Hematopoietic multipotent progenitor cell treated with erythropoietin and hydrocortisone succinate and interleukin-3 and kit ligand, for 8 days (in vitro differentiated cells): ENCODE measurements around the gene ZIC5.

Experiments
- DNase-seq: peaks from one replicate; pipeline ENCODE4 v3.0.0-alpha.2; 2015

The ZIC5 gene

DNA sequence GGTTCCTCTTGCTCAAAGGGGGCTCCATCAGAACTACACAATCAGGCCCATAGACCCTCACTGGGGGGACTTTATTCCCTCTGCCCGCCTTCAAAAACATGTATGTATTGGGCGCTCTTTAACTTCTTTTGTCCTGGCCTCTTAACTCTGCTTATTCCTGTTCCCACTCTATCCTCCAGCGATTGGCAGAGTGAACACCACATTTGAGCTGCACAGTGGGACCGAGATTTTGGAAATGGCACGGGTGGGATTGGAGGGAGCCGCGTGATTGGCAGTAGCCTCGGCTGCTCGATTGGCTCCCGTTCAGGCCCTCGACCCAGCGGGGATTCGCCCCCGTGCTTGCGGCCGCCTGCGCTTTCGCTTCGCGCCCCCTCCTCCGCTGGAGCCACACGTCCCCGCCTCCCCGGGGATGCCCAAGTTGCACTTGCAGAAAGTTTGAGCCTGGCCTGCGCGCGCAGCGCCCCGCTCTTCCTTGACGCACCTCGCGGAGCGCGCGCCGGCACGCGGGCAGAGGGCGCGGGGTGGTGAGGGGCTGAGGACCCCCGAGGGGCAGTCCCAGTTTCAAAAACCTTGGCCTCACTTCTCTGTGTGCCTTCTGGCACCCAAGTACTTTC lies at the start of gene ZIC5:
Gene ZIC5 (minus strand): TSS at position 192 of the 614 bp plus-strand sequence. CDS start 164 bp downstream, at position 28.
- DNase-seq, result no peak

DNA sequence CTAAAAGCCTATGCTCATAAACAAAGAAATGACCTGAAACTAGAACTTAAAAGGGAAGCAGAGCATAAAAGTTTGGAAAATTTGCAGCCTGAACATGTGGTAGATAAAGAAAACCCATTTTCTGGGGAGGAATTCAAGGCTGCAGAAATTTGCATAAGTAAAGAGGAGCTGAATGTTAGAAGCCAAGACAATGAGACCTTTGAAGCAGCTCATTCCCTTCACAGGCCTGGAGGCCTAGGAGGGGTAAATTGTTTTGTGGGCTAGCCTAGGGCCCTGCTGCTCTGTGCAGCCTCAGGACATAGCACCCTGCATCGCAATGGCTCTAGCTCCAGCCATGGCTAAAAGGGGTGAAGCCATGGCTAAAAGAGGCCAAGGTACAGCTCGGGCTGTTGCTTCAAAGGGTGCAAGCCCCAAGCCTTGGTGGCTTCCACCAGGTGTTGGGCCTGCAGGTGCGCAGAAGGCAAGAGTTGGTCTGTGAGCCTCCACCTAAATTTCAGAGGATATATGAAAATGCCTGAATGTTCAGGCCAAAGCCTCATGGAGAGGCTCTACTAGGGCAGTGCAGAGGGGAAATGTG lies 48.3 kb upstream of the ZIC5 start:
- no peak for DNase-seq

DNA sequence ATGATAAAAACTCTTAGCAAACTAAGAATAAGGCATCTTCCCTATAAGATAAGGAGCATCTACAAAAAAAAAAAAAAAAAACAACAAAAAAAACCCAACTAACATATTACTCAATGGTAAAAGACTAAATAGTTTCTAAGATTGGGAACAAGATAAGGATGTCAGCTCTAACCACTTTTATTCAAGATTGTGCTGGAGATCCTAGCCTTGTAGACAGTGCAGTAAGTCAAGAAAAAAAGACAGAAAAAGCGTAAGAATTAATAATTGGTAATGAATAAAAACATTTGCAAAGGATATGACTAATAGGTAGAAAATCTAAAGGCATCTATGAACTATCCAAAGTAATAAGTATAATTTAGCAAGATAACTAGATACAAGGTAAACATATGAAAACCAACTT lies 43.1 kb upstream of the ZIC5 start:
- DNase-seq, result no peak

DNA sequence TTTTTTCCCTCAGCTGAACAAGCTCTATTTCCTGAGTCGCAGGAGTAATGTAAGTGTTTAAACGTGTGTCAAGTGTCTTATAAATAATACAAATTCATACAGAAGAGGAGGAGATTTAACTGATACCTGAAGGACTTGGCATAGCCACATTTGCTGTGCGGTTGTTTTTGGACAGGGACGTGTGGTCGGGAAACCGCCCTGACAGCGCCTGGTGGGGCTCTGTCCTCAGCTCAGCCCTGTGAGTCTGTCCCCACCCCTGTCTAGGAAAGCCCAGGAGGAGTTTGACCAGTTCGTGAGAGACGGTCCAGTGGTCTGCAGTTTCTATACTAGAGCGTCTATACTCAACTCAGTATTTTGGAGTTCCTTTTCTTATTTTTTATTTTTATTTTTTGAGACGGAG lies 26.7 kb upstream of the ZIC5 start:
- no peak for DNase-seq

DNA sequence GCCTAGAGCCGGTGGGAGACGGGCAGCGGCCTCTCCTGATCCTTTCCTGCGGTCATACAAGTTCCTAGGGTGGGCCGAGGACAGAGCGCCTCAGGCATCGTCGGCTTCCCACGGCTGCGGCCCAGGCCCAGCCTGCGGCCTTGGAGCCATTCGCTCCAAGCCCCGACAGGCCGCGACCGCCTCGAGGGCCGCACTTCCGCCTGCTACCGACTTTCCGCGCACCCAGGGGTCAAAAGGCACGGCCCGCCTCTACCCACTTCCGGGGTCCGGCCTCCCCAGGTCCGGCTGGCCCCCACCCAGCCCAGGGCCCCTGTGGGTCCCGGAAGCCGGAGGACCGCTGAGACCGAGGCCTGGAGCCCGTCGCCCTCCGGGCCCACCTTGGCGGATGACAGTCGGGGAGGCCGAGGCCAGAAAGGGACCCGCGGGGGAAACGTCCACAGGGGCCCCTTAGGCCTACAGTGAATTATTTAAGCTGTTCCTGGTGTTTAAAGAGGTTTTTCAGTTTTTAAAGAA lies 26.2 kb upstream of the ZIC5 start:
- no peak for DNase-seq

DNA sequence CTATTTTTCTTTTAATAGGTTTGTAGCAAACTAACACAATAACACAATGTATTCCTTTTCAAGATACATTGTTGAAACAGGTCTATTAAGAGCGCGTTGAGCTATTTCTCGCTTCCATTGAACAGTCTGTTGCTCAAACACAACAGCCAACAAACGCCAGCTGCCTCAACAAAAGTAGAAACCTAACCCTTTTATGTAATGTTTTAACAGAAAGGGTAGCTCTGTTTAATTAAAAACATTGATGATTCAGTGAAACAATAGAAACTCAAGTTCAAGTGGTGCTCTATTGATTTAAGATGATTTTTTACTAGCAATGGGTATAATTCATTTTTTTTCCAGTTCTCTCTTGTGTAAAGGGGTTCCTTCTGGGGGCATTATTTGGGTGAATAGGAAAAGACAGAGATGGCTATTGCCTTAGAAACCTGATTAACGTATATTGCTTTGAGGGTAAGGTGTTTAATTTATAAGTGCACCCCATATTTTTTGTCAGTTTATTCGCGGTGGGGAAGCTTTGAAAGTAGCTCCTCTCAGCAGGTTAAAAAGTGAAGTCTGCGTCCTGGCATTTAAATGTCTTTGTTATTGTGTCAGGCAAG lies 24.9 kb upstream of the ZIC5 start:
- DNase-seq, result peak; percentile 38

DNA sequence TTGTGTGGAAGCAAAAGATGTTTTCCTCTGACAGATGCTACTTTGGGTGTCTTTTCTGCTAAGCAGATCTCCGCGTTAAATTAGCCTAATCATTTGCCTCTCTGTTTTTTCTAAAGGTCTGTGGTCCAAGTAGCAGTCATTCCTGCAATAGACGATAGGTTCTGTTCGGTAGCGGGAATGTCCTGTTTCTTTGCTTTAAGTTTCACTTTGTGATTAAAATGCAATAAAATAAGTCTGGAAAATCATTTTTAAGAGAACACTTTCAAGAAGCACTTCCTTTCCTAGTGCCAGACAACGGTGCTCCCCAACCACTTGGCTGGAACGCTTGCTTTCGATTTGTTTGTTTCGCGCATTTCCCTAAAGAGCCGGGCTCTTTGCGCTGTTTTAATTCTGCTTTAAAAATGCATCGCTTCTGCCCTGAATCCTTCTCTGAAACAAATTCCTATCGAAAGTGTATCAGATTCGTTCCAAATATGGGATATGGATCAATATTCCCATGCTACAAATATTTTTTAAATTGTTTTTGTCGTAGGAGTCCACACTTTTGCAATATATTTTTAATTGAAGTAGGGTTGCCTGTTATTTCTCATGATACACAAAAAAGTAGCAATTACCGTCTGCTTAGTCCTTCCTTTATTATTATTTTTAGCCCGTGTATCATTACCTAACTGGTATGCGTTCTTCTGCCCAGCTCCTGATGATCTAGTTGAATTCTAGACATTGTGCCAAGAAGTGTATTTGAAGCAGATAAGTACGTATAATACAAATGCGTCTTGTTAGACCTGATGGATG lies 24.2 kb upstream of the ZIC5 start:
- no peak for DNase-seq

DNA sequence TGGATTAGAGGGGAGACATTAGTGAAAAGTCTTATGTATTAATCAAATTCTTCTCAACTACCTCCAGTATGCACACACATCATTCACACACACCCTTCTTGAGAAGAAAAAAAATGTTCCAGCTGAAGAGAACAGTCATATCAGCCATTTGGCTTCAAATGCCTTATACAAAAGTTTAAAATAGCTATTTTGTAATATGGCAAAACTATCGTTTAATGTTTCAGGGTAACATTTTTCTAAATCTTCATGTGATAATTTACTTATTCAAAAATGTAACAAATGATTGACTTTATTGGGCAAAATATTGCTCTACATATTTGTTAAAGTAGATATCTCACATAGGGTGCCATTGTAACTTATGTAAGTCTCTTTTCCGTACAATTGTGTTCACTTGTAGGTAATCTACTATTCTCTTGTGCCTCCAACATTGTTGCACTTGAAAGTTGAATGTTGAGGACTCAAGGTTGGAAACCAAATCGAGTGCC lies 23.6 kb upstream of the ZIC5 start:
- peak; percentile 46 for DNase-seq

DNA sequence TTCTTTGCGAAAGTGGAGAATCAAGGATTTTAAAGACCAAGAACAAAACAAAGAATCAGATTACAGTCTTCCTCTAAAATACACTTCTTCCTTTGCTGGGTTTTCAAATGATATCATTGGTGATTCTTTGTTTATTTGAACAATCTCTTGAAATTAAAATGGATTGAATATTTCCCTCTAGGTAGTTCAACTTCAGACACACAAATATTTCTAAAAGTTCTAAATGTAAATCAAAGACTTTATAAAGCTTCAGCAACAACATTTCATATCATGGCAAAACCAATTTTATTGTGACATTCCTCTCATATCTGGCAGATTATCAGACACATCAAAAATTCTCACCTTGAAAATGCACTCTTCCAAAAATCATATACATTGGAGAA lies 23.1 kb upstream of the ZIC5 start:
- no peak for DNase-seq

DNA sequence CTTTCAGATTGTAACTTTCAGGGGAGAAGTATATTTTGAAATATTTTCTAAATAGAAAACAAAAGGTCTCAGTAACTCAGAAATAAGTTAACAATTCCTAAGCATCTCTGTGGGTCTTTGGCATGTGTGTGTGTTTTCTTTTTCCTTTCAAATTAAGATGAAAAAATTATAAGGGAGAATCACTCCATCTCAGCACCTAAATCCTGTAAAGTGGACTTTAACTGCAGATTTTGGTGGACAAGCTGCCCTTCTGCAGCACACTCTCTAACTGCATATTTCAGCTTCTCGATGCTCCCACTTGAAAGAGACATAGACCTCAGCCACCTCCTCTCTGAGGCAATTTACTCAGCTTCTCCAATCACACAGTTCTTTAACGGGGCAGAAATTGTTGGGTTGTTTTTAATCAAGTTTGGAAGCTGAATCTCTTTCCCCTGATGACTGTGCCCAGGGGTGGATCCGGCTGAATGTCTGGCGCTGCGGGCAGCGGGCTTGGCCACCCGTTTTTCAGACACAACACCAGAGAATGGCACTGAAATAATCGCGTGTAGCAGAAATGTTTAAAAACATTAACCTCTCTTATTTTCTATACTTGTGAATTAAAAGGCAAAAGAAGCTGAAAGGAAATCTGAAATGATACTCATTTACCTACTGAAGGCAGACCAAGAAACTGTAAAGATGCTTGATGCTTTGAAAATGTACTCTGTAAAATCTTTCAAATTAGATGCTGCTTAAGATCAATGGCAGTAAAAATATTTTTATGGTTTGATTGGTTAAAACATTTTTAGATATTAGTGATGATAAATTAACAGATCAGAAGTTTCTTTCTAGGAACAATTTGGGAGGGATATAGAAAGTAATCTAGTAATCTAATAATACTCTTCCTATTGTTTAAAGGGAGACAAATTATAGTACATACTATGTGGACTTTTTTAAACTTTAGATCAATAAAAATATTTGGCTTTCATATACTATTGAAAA lies 22.4 kb upstream of the ZIC5 start:
- DNase-seq, result no peak

DNA sequence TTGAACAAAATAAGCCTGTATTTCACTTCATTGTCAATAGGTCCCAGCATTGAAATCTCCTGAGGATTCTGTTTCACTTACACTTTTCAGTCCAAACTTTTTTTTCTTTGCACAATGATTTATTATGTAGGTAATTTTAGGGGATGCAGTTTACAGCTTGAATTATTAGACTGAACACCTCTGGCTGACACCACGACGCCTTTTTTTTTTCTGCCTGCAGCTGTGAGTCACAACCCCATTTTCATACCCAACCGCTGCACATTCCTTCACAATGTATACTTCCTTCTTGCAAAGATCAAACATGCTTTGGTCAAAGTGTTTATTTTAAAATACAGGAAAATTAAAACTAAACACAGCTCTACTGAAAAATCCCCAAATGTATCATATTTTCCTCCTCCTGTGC lies 21.4 kb upstream of the ZIC5 start:
- DNase-seq, result no peak

DNA sequence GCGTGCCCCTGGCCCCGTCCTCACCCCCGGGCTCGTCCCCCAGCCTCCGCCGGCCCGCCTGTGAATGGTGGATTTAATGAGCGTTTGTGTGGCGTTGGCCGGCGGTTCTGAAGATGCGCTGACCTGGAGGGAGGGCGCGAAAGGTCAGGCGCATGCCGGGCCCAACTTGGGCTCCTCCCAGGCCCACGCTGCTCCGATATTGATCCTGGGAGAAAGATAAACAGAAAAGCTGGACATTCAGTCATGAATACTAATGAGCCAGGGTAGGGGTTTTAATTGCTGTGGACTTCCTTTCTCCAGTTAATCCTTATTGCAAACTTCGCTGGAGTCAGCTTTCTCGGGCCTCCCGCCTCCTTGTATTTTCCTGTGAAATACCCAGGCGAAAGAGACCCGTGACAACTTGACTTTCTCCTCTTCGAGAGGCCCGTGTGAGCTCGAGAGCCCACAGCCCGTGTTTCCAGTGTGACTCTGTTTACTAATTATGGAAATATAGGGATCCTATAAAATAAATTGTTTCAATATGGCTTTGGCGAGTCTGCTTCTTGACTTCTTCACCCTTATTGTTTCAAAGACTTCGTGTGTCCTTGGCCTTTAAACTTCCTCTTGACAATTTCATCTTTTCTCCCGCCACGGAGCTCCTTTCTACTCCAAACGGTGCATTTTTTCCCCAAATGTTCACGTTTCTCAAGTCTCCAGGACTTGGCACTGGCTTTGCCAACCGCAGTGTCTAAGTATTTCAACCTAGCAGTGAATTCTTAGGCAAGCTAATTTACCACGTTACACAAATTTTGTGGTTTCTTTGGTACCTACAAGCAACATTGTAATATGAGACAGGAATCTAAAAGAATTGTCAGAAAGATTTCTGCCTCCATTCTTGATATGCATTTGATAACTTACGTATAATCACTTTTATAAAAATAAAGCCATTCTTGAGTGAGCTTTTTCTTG lies 20.5 kb upstream of the ZIC5 start:
- no peak for DNase-seq

DNA sequence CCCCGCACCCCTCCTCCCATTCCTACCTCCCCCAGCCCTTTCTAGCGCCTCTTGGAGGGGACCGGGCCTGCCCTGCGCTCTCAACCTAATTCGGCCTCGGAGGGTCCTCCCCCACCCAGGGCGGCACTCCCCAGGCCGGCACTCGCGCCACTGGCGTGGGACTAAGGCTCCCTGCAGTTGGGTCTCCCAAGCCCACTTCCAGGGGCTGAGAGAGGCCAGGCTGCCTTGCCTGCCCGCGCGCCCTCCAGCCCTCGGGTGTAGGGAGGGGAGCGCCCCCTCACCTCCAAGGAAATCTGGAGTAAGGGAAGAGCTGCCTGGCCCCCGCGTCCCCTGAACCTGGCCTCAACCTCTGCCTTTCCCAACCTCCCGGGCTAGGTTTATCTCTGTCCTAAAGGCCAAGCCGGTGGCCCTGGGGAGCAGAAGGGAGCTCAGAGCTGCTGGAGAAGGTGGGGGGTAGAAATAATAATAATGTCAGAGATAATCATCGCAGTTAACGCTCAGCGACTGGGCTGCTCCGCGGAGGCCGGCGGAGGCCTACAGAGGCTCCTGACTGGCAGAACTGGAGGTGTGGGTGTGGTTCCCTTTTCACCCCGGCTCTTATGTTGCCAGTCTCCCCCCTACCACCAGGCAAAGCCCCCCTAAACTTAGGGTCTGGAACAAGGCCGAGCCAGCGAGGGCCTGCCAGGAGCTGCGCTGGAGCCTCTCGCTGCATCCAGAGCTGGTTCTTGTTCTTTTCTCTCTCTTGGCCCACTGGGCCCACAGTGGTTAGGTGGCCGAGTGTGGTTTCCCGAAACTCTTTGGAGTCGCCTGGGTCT lies 19.7 kb upstream of the ZIC5 start:
- DNase-seq, result no peak

DNA sequence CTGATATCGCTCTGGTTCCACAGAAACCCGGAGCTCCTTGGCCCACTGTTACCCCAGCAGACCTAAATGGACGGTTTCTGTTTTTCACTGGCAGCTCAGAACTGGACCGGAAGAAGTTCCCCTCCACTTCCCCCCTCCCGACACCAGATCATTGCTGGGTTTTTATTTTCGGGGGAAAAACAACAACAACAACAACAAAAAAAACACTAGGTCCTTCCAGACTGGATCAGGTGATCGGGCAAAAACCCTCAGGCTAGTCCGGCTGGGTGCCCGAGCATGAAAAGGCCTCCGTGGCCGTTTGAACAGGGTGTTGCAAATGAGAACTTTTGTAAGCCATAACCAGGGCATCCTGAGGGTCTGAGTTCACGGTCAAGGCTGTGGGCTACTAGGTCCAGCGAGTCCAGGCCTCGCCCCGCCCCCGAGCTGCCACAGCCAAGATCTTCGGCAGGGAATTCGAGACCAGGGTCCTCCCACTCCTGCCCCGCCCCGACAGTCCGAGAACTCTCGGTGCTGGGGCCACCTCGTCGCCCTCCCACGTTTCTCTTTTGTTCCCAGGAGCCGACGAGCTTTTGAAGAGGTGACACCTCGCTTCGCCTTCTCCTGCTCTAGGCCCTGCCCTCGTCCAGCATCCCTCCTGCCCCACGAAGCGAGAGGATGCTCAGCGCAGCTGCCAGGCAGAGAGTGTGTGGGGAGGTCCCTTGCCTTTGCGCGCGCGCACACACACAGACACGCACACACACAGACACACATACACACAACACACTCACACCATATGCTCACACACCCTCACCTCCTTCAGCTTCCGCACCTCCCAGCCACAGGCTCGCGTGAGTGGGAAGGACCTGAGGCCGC lies 18.8 kb upstream of the ZIC5 start:
- DNase-seq, result no peak

DNA sequence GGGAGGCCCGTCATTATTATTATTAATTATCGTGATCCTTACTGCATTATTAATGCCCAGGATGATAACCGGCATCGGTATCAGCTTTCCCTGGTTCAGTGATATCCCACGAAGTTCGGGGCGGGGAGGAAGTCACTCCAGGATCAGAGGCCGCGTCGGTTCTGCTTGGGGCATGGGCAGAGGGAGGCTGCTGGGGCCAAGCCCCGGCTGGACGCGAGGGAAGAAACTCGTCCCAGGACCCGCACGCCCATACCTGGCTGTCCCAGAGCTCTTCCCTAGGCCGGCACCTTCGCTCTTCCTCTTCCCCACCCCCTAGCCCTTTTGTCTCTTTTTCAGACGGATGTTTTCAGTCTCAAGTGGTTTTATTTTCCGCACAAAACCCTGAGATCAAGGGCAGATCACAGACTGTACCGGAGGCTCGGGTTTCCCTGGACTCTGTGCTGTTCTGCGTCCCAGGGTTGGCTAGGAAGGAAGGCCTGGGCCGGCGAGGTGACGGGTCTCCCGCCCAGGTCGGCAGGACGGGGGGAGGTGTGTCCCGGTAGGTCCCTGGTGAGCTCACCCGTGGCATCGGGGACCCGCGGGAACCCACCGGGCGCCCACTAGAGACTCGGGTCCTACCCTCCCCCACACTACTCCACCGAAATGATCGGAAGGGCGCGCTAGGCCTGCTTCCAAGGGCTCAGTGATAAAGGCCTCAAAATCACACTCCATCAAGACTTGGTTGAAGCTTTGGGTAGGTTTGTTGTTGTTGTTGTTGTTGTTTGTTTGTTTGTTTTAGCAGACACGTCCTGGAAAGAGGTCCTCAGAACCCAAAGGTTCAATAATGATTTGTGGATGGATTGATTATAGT lies 17.9 kb upstream of the ZIC5 start:
- DNase-seq, result no peak

DNA sequence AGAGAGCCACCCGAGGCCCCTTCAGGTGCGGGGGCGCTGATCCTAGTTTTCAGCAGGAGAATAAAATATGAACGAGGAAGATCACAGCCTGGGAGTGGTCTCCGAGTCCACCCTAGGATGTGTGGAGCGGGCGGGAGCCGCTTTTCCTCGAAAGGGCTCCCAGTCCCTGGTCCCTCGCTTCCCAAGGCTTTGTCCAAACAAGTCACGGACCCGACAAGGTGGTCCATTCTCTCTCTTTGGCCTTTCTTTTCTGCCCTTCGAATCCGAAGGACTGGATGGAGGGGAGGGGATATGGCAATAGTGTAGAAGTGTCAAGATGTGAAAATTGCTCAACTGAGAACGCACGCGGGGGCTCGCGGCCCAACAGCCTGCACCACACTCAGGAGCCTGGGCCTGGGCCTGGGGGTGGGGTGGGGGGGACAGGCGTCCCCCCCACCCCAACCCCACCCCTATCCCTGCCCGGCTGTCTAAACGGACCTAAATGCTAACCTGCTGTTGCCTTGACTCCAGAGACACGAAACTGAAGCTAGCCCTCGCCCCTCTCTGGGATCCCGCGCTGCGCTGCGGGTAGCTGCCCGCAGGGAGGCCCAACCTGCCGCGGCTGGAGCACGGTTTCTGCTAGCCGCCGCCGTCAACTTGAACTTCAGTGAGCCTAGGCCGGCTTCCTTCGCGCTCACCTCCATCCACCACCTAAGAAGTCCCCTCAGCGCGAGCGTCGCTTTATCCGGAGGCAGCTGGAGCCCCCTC lies 17.1 kb upstream of the ZIC5 start:
- DNase-seq, result no peak
